T-helper 2 cell treated with Interferon-gamma antibody and Interleukin-4, amounts not matched to agents 100 ng/mL and 5 ng/mL, for 36 hours (primary cell): ENCODE measurements around the gene PTPRT. TPM values are rescaled to one million over a fixed set of nuclear protein-coding genes. Genes with fewer than 3 reads are reported as not detected.

Source experiments
- intact Hi-C: fragments of 100-400 bp; cut with micrococcal nuclease; formaldehyde crosslinking; loops from one replicate; pipeline ENCODE4 v1.15.1; 2023
- total RNA-seq: library from RNA; stranded (reverse); gene quantifications from 2 replicates; pipeline ENCODE4 v1.2.3, GENCODE V29; 2022

Gene PTPRT
- total RNA-seq, 1 donor from 2014 or later = not detected

DNA sequence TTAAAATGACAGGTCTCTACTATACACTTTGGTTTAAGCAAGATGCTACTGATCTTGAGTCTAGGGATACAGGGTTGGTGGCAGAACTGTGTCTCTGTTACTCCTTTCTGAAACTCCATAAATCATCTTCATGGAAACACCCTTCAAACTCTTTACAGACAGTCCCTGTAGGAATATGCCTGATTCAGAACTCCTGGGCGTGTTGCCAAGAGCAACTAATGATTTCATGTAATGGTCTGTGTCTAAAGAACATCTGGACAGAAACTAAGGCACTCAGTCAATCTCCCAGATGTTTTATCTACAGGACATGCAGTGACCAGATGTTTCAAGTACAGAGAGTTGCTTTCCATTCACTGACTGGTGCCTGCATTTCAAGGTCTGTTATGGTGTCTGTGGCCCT is 1107.1 kb downstream of the PTPRT start:
- intact Hi-C loops = no loop called here

- intact Hi-C loops = no loop called here
These were observed 1108.8 kb downstream of the PTPRT start for GRCh38 chr20:42080956-42081355.

GRCh38 chr20:42074944-42075343 is 1114.8 kb downstream of the PTPRT start:
- intact Hi-C loops = no loop called here

- intact Hi-C loops = no loop called here
These were observed 1122.1 kb downstream of the PTPRT start for GRCh38 chr20:42067596-42067995.

DNA sequence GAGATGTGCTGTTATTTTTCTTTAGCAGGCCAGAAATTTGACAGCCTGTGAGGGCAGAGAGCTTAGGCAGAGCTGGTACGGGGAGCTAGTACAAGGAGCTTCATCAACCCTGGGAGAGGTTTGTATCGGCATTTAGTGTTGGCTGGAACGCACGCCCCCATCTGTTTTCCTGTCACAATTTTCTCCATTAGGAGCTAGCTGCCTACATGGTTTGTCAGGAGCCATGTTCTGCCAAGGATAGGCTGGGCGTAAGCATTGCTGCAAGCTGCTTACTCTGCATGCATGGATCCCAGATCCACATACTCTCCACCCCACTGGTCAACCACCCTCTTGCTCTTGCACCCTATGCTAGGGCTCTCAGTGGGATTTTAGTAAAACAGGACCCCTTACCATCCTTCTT is 1122.5 kb downstream of the PTPRT start:
- intact Hi-C loops = no loop called here

DNA sequence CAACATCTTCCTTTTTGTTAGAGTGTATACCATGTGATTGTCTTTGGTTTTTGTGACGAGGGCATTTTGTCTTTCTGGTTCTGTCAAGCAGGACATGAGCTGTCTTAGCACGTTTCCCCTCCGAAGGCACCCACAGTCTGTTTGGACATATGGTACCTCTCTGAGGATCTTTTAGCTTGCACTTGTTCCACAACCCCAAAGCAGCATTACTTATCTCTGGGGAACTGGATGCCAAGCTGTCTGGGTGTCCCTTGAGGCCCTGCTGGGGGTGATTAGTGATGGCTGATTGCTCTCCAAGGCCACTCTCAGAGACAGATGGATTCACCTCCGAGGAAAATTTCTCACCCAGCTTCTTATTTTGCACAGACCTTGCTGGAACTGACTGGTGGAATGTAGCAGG is 1126.6 kb downstream of the PTPRT start:
- intact Hi-C loops = no loop called here

DNA sequence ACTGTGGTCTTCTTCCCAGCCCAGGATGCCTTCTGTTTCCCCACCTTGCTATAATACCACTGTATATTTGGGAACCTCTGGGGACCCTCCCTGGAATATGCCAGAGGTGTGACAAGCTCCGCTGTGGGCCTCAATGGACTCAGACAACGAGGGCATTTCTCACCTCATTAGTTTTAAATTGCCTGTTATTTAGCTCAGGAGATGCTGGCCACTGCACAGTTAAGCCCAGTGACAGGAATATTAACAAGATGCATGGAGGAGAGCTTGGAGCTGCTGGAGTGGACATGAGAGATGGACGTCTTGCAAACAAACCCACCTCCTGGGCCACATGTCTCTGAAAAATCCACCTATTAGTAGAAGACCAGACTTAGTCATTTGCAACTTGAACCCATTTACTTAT is 1136.4 kb downstream of the PTPRT start:
- intact Hi-C loops = no loop called here

GRCh38 chr20:42051921-42052320 is 1137.8 kb downstream of the PTPRT start:
- intact Hi-C loops = no loop called here

GRCh38 chr20:42046371-42047085 is 1143.2 kb downstream of the PTPRT start:
- intact Hi-C loops = no loop called here

GRCh38 chr20:42043921-42044320 is 1145.8 kb downstream of the PTPRT start:
- intact Hi-C loops = no loop called here

- intact Hi-C loops = no loop called here
These were observed 1148.6 kb downstream of the PTPRT start for GRCh38 chr20:42041000-42041565.

GRCh38 chr20:42027746-42028268 is 1161.9 kb downstream of the PTPRT start:
- intact Hi-C loops = no loop called here

GRCh38 chr20:42026599-42026998 is 1163.1 kb downstream of the PTPRT start:
- intact Hi-C loops = no loop called here

DNA sequence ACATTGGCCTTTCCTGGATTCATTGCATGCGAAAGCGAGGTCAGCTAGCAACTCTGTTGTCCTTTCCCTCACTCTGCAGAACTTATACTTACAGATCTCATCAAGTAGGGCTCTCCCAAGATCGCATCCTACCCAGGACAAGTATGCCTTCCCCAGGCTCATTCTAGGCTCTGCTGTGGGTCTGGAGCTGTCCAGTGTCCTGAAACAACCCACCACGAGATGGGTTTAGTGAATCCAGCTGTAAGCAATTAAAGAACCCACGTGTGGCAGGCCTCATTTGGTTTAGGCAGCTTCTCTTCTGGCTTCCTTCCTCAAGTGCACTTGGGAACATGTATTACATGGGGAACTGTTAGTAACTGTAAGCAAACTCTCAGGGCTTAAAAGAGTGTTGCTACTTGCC is 1165.1 kb downstream of the PTPRT start:
- intact Hi-C loops = no loop called here
